Epithelial cell of proximal tubule (primary cell): Measurements from ENCODE around the gene ARHGEF40. TPM values are rescaled to one million over a fixed set of nuclear protein-coding genes. Genes with fewer than 3 reads are reported as not detected.

Experiments used
- DNase-seq: peaks from one replicate; pipeline ENCODE4 v3.0.0-alpha.2; 2011; ENCODE audit warnings: low read depth
- H3K4me3 ChIP-seq: 2 replicates; pipeline ENCODE4 v1.5.1; 2011; ENCODE audit warnings: low read depth, mild to moderate bottlenecking, low read length
- CTCF ChIP-seq: conservative IDR thresholded peaks from 2 replicates; pipeline ENCODE4 v1.5.1; 2012; ENCODE audit warnings: low read depth, mild to moderate bottlenecking, low read length
- total RNA-seq: library from RNA; depleted of rRNA; stranded (reverse); fragments of >200 nt; gene quantifications from 2 replicates; pipeline ENCODE4 v1.2.3, GENCODE V29; 2015

Gene ARHGEF40
- total RNA-seq, 1 donor from 2014 or later: 42.7 TPM

GRCh38 chr14:21061347-21061668, 8.8 kb upstream of the ARHGEF40 start:
- no peak for TF ChIP-seq CTCF
- DNase-seq: no peak

GRCh38 chr14:21063479-21063878, 6.6 kb upstream of the ARHGEF40 start:
- TF ChIP-seq CTCF: no peak
- peak; percentile 67 for DNase-seq
- no peak overlapping the region for H3K4me3 ChIP-seq

More at GRCh38 chr14:21061347-21061668, 8.8 kb upstream of the ARHGEF40 start:
- no peak overlapping the region for H3K4me3 ChIP-seq

- peak; percentile 51 for TF ChIP-seq CTCF
Observed at GRCh38 chr14:21066882-21067502, 3.1 kb upstream of the ARHGEF40 start.

GRCh38 chr14:21068521-21069387, 1.4 kb upstream of the ARHGEF40 start:
- peak; percentile 71 for TF ChIP-seq CTCF
- H3K4me3 ChIP-seq: peak overlapping the region; percentile 14
- no peak for DNase-seq

More at GRCh38 chr14:21066882-21067502, 3.1 kb upstream of the ARHGEF40 start:
- DNase-seq: no peak
- no peak overlapping the region for H3K4me3 ChIP-seq

GRCh38 chr14:21069388-21070082, 569 bp upstream of the ARHGEF40 start:
- peak overlapping the region; percentile 76 for H3K4me3 ChIP-seq
- DNase-seq: no peak
- no peak for TF ChIP-seq CTCF

GRCh38 chr14:21070610-21071224, 613 bp downstream of the ARHGEF40 start:
- no peak for DNase-seq
- TF ChIP-seq CTCF: no peak

More at GRCh38 chr14:21070610-21071224, 613 bp downstream of the ARHGEF40 start:
- peak overlapping the region; percentile 76 for H3K4me3 ChIP-seq
